GM21526 (cell line): ENCODE measurements around the gene SRRM2.

ENCODE experiments used
- ATAC-seq: cut with Tn5 transposase; IDR thresholded peaks from one replicate; pipeline ENCODE4 v1.9.1; 2021; ENCODE audit warnings: moderate library complexity; ENCODE audit not compliant: unreplicated experiment, low FRiP score

The SRRM2 gene

GRCh38 chr16:2817340-2818271, 65.2 kb downstream of the SRRM2 start:
- no peak for ATAC-seq

- ATAC-seq = no peak
These were observed 65.9 kb downstream of the SRRM2 start for GRCh38 chr16:2818272-2818876.

- ATAC-seq = no peak
These were observed 66.9 kb downstream of the SRRM2 start for GRCh38 chr16:2819179-2819938.

GRCh38 chr16:2819939-2820835, 67.7 kb downstream of the SRRM2 start:
- ATAC-seq = no peak
